Measurements from ENCODE around the gene PPIG. TPM values are rescaled to one million over a fixed set of nuclear protein-coding genes. Genes with fewer than 3 reads are reported as not detected.
"Not testable (repeated sequence)": the region's sequence is repeated elsewhere in the genome, so short reads cannot be mapped to it uniquely, and the experiment has no call there.

The PPIG gene
- total RNA-seq (10 to 100 TPM; 15.4 to 52.2 (median 43.0) TPM), polyA plus RNA-seq (100 to 1,000 TPM in 1 of 3 donors, 10 to 100 TPM in 2; 47.3 to 111 (median 83.4) TPM)
- long read RNA-seq, donor 1, full-length matches to known transcripts, result 3 of 27 reads
- long read RNA-seq, donor 1, partial matches to known transcripts, result 24 of 27 reads
- long read RNA-seq, donor 1, other reads (novel, unspliced or antisense), result 0 of 27 reads
- long read RNA-seq, donor 2, full-length matches to known transcripts, result 9 of 17 reads
- long read RNA-seq, donor 2, partial matches to known transcripts, result 8 of 17 reads
- long read RNA-seq, donor 2, other reads (novel, unspliced or antisense), result 0 of 17 reads
- long read RNA-seq, donor 3, full-length matches to known transcripts, result 7 of 13 reads
- long read RNA-seq, donor 3, partial matches to known transcripts, result 6 of 13 reads
- long read RNA-seq, donor 3, other reads (novel, unspliced or antisense), result 0 of 13 reads
- long read RNA-seq, donor 4, full-length matches to known transcripts, result 19 of 61 reads
- long read RNA-seq, donor 4, partial matches to known transcripts, result 35 of 61 reads
- long read RNA-seq, donor 4, other reads (novel, unspliced or antisense), result 7 of 61 reads
- long read RNA-seq, donor 5, full-length matches to known transcripts, result 24 of 49 reads
- long read RNA-seq, donor 5, partial matches to known transcripts, result 3 of 49 reads
- long read RNA-seq, donor 5, other reads (novel, unspliced or antisense), result 22 of 49 reads
- long read RNA-seq, donor 6, full-length matches to known transcripts, result 9 of 50 reads
- long read RNA-seq, donor 6, partial matches to known transcripts, result 33 of 50 reads
- long read RNA-seq, donor 6, other reads (novel, unspliced or antisense), result 8 of 50 reads
- long read RNA-seq, donor 7, full-length matches to known transcripts, result 4 of 4 reads
- long read RNA-seq, donor 7, partial matches to known transcripts, result 0 of 4 reads
- long read RNA-seq, donor 7, other reads (novel, unspliced or antisense), result 0 of 4 reads
- long read RNA-seq, donor 8, full-length matches to known transcripts, result 10 of 29 reads
- long read RNA-seq, donor 8, partial matches to known transcripts, result 14 of 29 reads
- long read RNA-seq, donor 8, other reads (novel, unspliced or antisense), result 5 of 29 reads
- long read RNA-seq, donor 9, full-length matches to known transcripts, result 4 of 21 reads
- long read RNA-seq, donor 9, partial matches to known transcripts, result 17 of 21 reads
- long read RNA-seq, donor 9, other reads (novel, unspliced or antisense), result 0 of 21 reads
- long read RNA-seq, donor 10, full-length matches to known transcripts, result 4 of 4 reads
- long read RNA-seq, donor 10, partial matches to known transcripts, result 0 of 4 reads
- long read RNA-seq, donor 10, other reads (novel, unspliced or antisense), result 0 of 4 reads

DNA sequence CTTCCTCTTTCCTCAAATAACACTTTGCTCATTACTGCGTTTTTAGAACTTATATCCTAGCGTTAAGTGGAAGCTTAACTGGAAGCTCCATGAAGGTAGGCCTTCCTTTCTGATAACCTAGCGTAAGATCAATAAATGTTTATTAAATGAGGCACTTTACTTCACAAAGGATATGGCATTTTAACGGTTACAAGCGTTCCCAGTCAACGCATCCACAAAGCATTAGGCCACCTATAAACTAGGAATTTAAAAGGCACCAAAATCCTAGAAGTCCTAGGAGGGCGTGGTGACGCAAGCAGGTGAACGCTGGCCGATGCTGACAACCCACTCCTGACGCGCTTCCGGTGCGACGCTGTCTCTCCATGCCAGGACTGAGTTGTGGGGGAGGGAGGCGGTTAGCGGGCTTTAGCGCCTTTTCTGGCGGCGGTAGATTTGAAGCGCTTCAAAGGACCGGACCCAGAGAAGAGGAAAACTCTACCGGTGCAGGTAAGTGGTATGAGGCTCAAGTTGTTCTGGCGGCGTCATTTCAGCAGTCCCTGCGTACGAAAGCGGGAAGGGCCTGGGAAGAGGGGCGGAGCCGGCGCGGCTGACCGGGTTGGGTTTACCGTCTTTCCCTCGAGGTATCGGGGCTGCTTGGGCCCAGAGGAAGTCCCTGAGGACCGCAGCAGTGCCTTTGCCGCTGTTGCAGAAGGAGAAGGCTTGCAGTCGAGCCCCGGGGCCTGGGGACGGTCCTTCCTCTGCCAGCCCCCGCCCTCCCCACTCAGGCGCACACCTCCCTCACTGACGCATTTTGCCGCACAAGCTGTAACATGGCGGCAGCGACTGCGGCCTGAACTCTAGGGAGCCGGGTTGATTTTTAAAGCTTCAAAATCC lies at the start of gene PPIG:
Gene PPIG, plus strand, starts transcription at position 347 of the 873 bp plus-strand sequence. CDS start 19,691 bp downstream, outside the sequence.
- TF ChIP-seq CTCF (IDR thresholded peaks at IDR 0.05) (no peak), POLR2A (IDR thresholded peaks at IDR 0.05) (peak; percentile 54 to 63)
- 5 to 14% (median 6%) methylated on average over 18 to 49 of the region's 49 CpGs for WGBS, 4 donors
- Histone ChIP-seq H3K4me3 (peak within 1 kb of the TSS; percentile 74 to 87 (median 80)), H3K27me3 (no peaks in the 10 kb centered on the region), H3K36me3 (replicated peaks in 1 of 2) (no peaks in the 10 kb centered on the region), H3K27ac (peak within 1 kb of the TSS; percentile 61 to 100 (median 95)), H3K9me3 (replicated peaks in 1 of 3) (no peaks in the 10 kb centered on the region), H3K4me1 (replicated peaks in 1 of 2) (peaks cover 13 to 21% of the 10 kb centered on the region in 2 donors)
- intact Hi-C loops (cut with DNase I), result no loop called here
- DNase-seq, result peak; percentile 90 to 97 (median 93)

GRCh38 chr2:169539460-169539859 lies 44.7 kb upstream of the PPIG start:
- H3K36me3 ChIP-seq (replicated peaks in 1 of 2); H3K4me1 ChIP-seq (replicated peaks in 1 of 2); DNase-seq; intact Hi-C loops (cut with DNase I); H3K27ac ChIP-seq; H3K9me3 ChIP-seq (replicated peaks in 1 of 3); H3K27me3 ChIP-seq; H3K4me3 ChIP-seq: not testable (repeated sequence)
- 94 to 100% (median 96%) methylated on average over 2 of the region's 2 CpGs for WGBS, 4 donors

DNA sequence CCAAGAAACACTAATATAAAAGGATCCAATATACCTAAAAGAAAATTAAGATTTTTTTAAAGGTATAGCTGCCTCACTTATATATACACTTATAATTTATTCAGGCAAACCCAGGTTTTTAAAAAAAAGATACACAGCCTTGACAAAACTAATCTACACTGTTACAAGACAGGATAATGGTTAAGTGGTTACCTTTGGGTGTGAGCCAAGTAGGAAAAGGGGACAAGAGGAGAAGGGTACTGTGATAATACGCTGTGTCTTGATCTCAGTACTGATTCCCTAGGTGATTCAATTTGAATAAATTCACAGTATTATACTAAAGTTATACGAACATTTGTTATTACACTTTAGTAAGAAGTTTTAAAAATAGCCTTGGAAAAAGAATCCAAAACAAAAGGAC lies 44.0 kb upstream of the PPIG start:
- Histone ChIP-seq H3K27ac (no peak overlapping the region), H3K9me3 (replicated peaks in 1 of 3) (no peaks in the 10 kb centered on the region), H3K4me1 (replicated peaks in 1 of 2) (no peaks in the 10 kb centered on the region), H3K4me3 (no peak overlapping the region), H3K36me3 (replicated peaks in 1 of 2) (no peaks in the 10 kb centered on the region), H3K27me3 (no peaks in the 10 kb centered on the region)
- DNase-seq, result no peak
- intact Hi-C loops (cut with DNase I), result no loop called here
- WGBS, 4 donors, result 85 to 90% (median 87%) methylated on average over 2 of the region's 2 CpGs
- TF ChIP-seq POLR2A (IDR thresholded peaks at IDR 0.05) (no peak), CTCF (IDR thresholded peaks at IDR 0.05) (no peak)

GRCh38 chr2:169542433-169542832 lies 41.7 kb upstream of the PPIG start:
- Histone ChIP-seq H3K27ac (no peak overlapping the region), H3K4me1 (replicated peaks in 1 of 2) (no peaks in the 10 kb centered on the region), H3K9me3 (replicated peaks in 1 of 3) (no peaks in the 10 kb centered on the region), H3K27me3 (no peaks in the 10 kb centered on the region), H3K4me3 (no peak overlapping the region), H3K36me3 (replicated peaks in 1 of 2) (no peaks in the 10 kb centered on the region)
- no peak for DNase-seq
- WGBS, 4 donors, result 75 to 96% (median 94%) methylated on average over 3 of the region's 3 CpGs
- no peak for TF ChIP-seq POLR2A (IDR thresholded peaks at IDR 0.05)
- TF ChIP-seq CTCF (IDR thresholded peaks at IDR 0.05), result no peak
- intact Hi-C loops (cut with DNase I), result no loop called here

All from adrenal gland (tissue), 19 donors.